Measurements from ENCODE around the gene ABLIM2. TPM values are rescaled to one million over a fixed set of nuclear protein-coding genes. Genes with fewer than 3 reads are reported as not detected.

The ABLIM2 gene
- total and polyA plus RNA-seq, 2 of the 8 experiments (the other 6 are each of a cell fraction or from before 2014, with no cell fraction given): 2.8 to 3.0 TPM

GRCh38 chr4:7941965-7942496, 216.6 kb downstream of the ABLIM2 start:
- H3K4me3 ChIP-seq (ENCODE audit: extremely low read depth in 1 of 4, insufficient read depth in 2 of 4, low read depth in 3 of 4, low read length in 4 of 4): no peak overlapping the region
- WGBS, 2 experiments (ENCODE audit: extremely low coverage in 1 of 2, insufficient coverage in 1 of 2, insufficient read length in 1 of 2, insufficient replicate concordance in 2 of 2, low coverage in 1 of 2, low lambda C conversion rate in 2 of 2, missing lambda C conversion rate in 1 of 2): 90% methylated on average over 4 of the region's 4 CpGs; no CpG with 5 or more reads in 1 of the 2 experiments
- H3K4me2 ChIP-seq (ENCODE audit: insufficient read depth in 1 of 2, low read depth in 2 of 2, low read length in 2 of 2): no peak overlapping the region
- H3K4ac ChIP-seq (replicated peaks; ENCODE audit: insufficient read length, low read depth, low read length): no peak overlapping the region
- no peak overlapping the region for H2AK5ac ChIP-seq (ENCODE audit: low read depth, low read length)
- no peaks in the 10 kb centered on the region; the same call in 1 of the 2 replicates for H3K79me1 ChIP-seq (ENCODE audit: low read depth, low read length)
- no peak overlapping the region for H4K5ac ChIP-seq (ENCODE audit: insufficient read length, low read depth, low read length)
- FAIRE-seq (no peak), DNase-seq (ENCODE audit: low read depth in 1 of 2, low spot score in 2 of 2) (no peak)
- 0 out of 2 replicates have a peak overlapping the region, but pooled peaks have one; percentile 64 for H2BK20ac ChIP-seq (ENCODE audit: low read length)
- peaks cover 8 to 24% (median 12%) of the 10 kb centered on the region in 4 experiments; a peak in 6 of 7 replicates for H3K4me1 ChIP-seq (replicated peaks in 1 of 4; ENCODE audit: control insufficient read depth in 3 of 4, insufficient read depth in 4 of 4, low read length in 3 of 4)
- peak overlapping the region; percentile 79; the same call in 1 of the 2 replicates for H4K8ac ChIP-seq (ENCODE audit: extremely low read depth, insufficient read depth, low read length)
- no peaks in the 10 kb centered on the region for H3K27me3 ChIP-seq (replicated peaks in 1 of 4; ENCODE audit: control insufficient read depth in 3 of 4, extremely low read depth in 1 of 4, insufficient read depth in 3 of 4, low read length in 3 of 4)
- H3K79me2 ChIP-seq (ENCODE audit: control insufficient read depth in 1 of 2, insufficient read depth in 2 of 2, low read length in 2 of 2): peaks cover 0 to 4% of the 10 kb centered on the region in 2 experiments; a peak in 2 of 4 replicates
- peaks cover 0 to 1% of the 10 kb centered on the region in 2 experiments for H4K20me1 ChIP-seq (replicated peaks in 1 of 2; ENCODE audit: control insufficient read depth in 1 of 2, insufficient read depth in 2 of 2, low read length in 2 of 2)
- peaks cover 8% of the 10 kb centered on the region; the same call in 1 of the 2 replicates for H3K23me2 ChIP-seq (ENCODE audit: low read depth, low read length)
- peak overlapping the region; percentile 88; the same call in 1 of the 2 replicates for H2BK15ac ChIP-seq (ENCODE audit: low read length)
- H2BK5ac ChIP-seq (ENCODE audit: low read depth, low read length): peak overlapping the region; percentile 52; the same call in 1 of the 2 replicates
- no peaks in the 10 kb centered on the region for H3K36me3 ChIP-seq (ENCODE audit: control insufficient read depth in 2 of 4, insufficient read depth in 4 of 4, low read length in 3 of 4)
- H2BK12ac ChIP-seq (ENCODE audit: low read depth, low read length): peak overlapping the region; percentile 89; the same call in 1 of the 2 replicates
- ChIA-PET CTCF (ENCODE audit: partially characterized antibody) (interaction anchor here (1.0 to 2.5 kb wide), 6 partner anchors 11 to 138 kb away, joined by 3 to 7 read pairs (median 4); no protein-coding TSS in a partner anchor), POLR2A (ENCODE audit: partially characterized antibody) (interaction anchor here (1.6 kb wide), 2 partner anchors 30 to 37 kb away, joined by 3 read pairs; no protein-coding TSS in a partner anchor)
- no peak overlapping the region for H4K91ac ChIP-seq (replicated peaks; ENCODE audit: insufficient read length, low read length)
- H3K56ac ChIP-seq (replicated peaks; ENCODE audit: insufficient read length, low read depth, low read length): no peak overlapping the region
- no peak overlapping the region for H2AFZ ChIP-seq (ENCODE audit: low read length)
- H3K27ac ChIP-seq (ENCODE audit: low read depth, low read length): no peak overlapping the region
- H3K9ac ChIP-seq (replicated peaks in 1 of 4; ENCODE audit: extremely low read depth in 1 of 4, low read depth in 3 of 4, low read length in 3 of 4): no peak overlapping the region
- H3K23ac ChIP-seq (ENCODE audit: insufficient read length): no peak overlapping the region
- no peaks in the 10 kb centered on the region for H3K9me3 ChIP-seq (ENCODE audit: insufficient read depth in 2 of 2, low read depth in 1 of 2, low read length in 1 of 2)
- H2BK120ac ChIP-seq (replicated peaks; ENCODE audit: low read depth, low read length): no peak overlapping the region
- TF ChIP-seq USF2 (IDR thresholded peaks at IDR 0.05; ENCODE audit: low read length) (no peak), TEAD4 (IDR thresholded peaks at IDR 0.05; ENCODE audit: low read depth, low read length) (0 out of 2 replicates have a peak, but pooled peaks have one; percentile 15), SRF (IDR thresholded peaks at IDR 0.05; ENCODE audit: low read depth, low read length) (no peak)
- H3K14ac ChIP-seq (ENCODE audit: insufficient read length): no peak overlapping the region
- H3K18ac ChIP-seq (ENCODE audit: extremely low read depth, low read length): no peak overlapping the region

Measured in H1 (cell line).